H9 (cell line): ENCODE data around the gene DHX58. TPM values are rescaled to one million over a fixed set of nuclear protein-coding genes. Genes with fewer than 3 reads are reported as not detected.

Experiments
- DNase-seq: peaks from one replicate; pipeline ENCODE4 v3.0.0-alpha.2; 2017
- H2AFZ ChIP-seq: one replicate; pipeline ENCODE4 v1.6.1; 2013; ENCODE audit warnings: mild to moderate bottlenecking, low read length, control low read depth, moderate library complexity
- H2AK5ac ChIP-seq: 2 replicates; pipeline ENCODE4 v1.6.1; 2013; ENCODE audit warnings: low read length, control low read depth, mixed read lengths; ENCODE audit not compliant: insufficient read length
- H2BK120ac ChIP-seq: one replicate; pipeline ENCODE4 v1.6.1; 2013; ENCODE audit warnings: low read depth, mild to moderate bottlenecking, low read length, control low read depth, inconsistent platforms; ENCODE audit not compliant: poor library complexity, severe bottlenecking
- H2BK12ac ChIP-seq: 2 replicates; pipeline ENCODE4 v1.6.1; 2013; ENCODE audit warnings: low read length, control low read depth, mixed read lengths, low read depth; ENCODE audit not compliant: insufficient read length
- H2BK15ac ChIP-seq: 2 replicates; pipeline ENCODE4 v1.6.1; 2013; ENCODE audit warnings: low read depth, low read length, control low read depth
- H2BK20ac ChIP-seq: one replicate; pipeline ENCODE4 v1.6.1; 2013; ENCODE audit warnings: low read depth, mild to moderate bottlenecking, low read length, control low read depth, inconsistent platforms; ENCODE audit not compliant: poor library complexity, severe bottlenecking
- H2BK5ac ChIP-seq: 2 replicates; pipeline ENCODE4 v1.6.1; 2013; ENCODE audit warnings: low read length, control low read depth, mixed read lengths; ENCODE audit not compliant: insufficient read length
- H3K14ac ChIP-seq: 2 replicates; pipeline ENCODE4 v1.6.1; 2013; ENCODE audit warnings: low read length, control low read depth; ENCODE audit not compliant: insufficient read depth
- H3K18ac ChIP-seq: 2 replicates; pipeline ENCODE4 v1.6.1; 2013; ENCODE audit warnings: low read depth, mild to moderate bottlenecking, mixed read lengths, low read length, control low read depth; ENCODE audit not compliant: insufficient read length
- H3K23ac ChIP-seq: 2 replicates; pipeline ENCODE4 v1.6.1; 2013; ENCODE audit warnings: low read length, control low read depth, mixed read lengths, low read depth; ENCODE audit not compliant: insufficient read length
- H3K23me2 ChIP-seq: 2 replicates; pipeline ENCODE4 v1.6.1; 2013; ENCODE audit warnings: low read depth, mild to moderate bottlenecking, mixed read lengths, low read length, control low read depth; ENCODE audit not compliant: insufficient read length, poor library complexity, severe bottlenecking
- H3K27ac ChIP-seq: 2 replicates; pipeline ENCODE4 v1.5.1; 2013; ENCODE audit warnings: low read length, control low read depth, mixed read lengths, low read depth; ENCODE audit not compliant: insufficient read length
- H3K27me3 ChIP-seq: 2 replicates; pipeline ENCODE4 v1.6.1; 2013; ENCODE audit warnings: low read length, control low read depth, inconsistent platforms; ENCODE audit not compliant: insufficient read depth
- H3K4ac ChIP-seq: 2 replicates; pipeline ENCODE4 v1.6.1; 2013; ENCODE audit warnings: low read depth, mild to moderate bottlenecking, control low read depth, inconsistent platforms, low read length, moderate library complexity
- H3K4me1 ChIP-seq: 2 replicates; pipeline ENCODE4 v1.6.1; 2013; ENCODE audit warnings: low read length, control low read depth, inconsistent platforms; ENCODE audit not compliant: insufficient read depth
- H3K4me2 ChIP-seq: 2 replicates; pipeline ENCODE4 v1.6.1; 2013; ENCODE audit warnings: low read length, control low read depth, mixed read lengths; ENCODE audit not compliant: insufficient read length, insufficient read depth
- H3K56ac ChIP-seq: 2 replicates; pipeline ENCODE4 v1.6.1; 2013; ENCODE audit warnings: low read depth, mild to moderate bottlenecking, mixed read lengths, low read length, control low read depth; ENCODE audit not compliant: insufficient read length
- H3K79me1 ChIP-seq: 2 replicates; pipeline ENCODE4 v1.6.1; 2013; ENCODE audit warnings: low read depth, mild to moderate bottlenecking, moderate library complexity, low read length, control low read depth, inconsistent platforms; ENCODE audit not compliant: insufficient read depth, poor library complexity, severe bottlenecking
- H3K79me2 ChIP-seq: 2 replicates; pipeline ENCODE4 v1.6.1; 2013; ENCODE audit warnings: low read length, control low read depth, inconsistent platforms; ENCODE audit not compliant: insufficient read depth
- H3K9ac ChIP-seq: 2 replicates; pipeline ENCODE4 v1.6.1; 2013; ENCODE audit warnings: low read length, control low read depth, mixed read lengths; ENCODE audit not compliant: insufficient read length; ENCODE audit errors: extremely low read depth
- H3K9me3 ChIP-seq: one replicate; pipeline ENCODE4 v1.6.1; 2013; ENCODE audit warnings: low read depth, low read length, inconsistent platforms; ENCODE audit not compliant: control insufficient read depth
- H3T11ph ChIP-seq: one replicate; pipeline ENCODE4 v1.6.1; 2013; ENCODE audit warnings: mild to moderate bottlenecking, low read length, control low read depth, inconsistent platforms
- H4K20me1 ChIP-seq: one replicate; pipeline ENCODE4 v1.6.1; 2013; ENCODE audit not compliant: control insufficient read depth, insufficient read length, insufficient read depth
- H4K5ac ChIP-seq: 2 replicates; pipeline ENCODE4 v1.6.1; 2013; ENCODE audit warnings: low read depth, mild to moderate bottlenecking, mixed read lengths, low read length, control low read depth; ENCODE audit not compliant: insufficient read length
- H4K8ac ChIP-seq: replicated peaks from 2 replicates; pipeline ENCODE4 v1.6.1; 2013; ENCODE audit warnings: low read length, control low read depth, mixed read lengths, low read depth; ENCODE audit not compliant: insufficient read length
- H4K91ac ChIP-seq: 2 replicates; pipeline ENCODE4 v1.6.1; 2013; ENCODE audit warnings: low read depth, mild to moderate bottlenecking, moderate library complexity, mixed read lengths, low read length, control low read depth; ENCODE audit not compliant: insufficient read length
- H3K27ac Mint-ChIP-seq, 3 experiments: 2 replicates in 2 of 3; 3 replicates in 1 of 3; pipeline ENCODE4 v1.8.0; 2020 to 2021; ENCODE audit warnings: mixed read lengths in 3 of 3, mild to moderate bottlenecking in 1 of 3, moderate library complexity in 1 of 3
- H3K27me3 Mint-ChIP-seq: 2 replicates; pipeline ENCODE4 v1.8.0; 2021; ENCODE audit warnings: low read depth, mild to moderate bottlenecking, moderate library complexity, mixed read lengths
- H3K36me3 Mint-ChIP-seq, 3 experiments: 2 replicates in 2 of 3; 3 replicates in 1 of 3; pipeline ENCODE4 v1.8.0; 2020 to 2021; ENCODE audit warnings: low read depth in 3 of 3, mixed read lengths in 3 of 3; ENCODE audit not compliant: insufficient read depth in 1 of 3
- H3K4me1 Mint-ChIP-seq, 2 experiments: 2 replicates each; pipeline ENCODE4 v1.8.0; 2020; ENCODE audit warnings: mixed read lengths in 2 of 2
- H3K4me3 Mint-ChIP-seq, 2 experiments: 2 replicates in 1 of 2; 3 replicates in 1 of 2; pipeline ENCODE4 v1.8.0; 2020 to 2021; ENCODE audit warnings: mild to moderate bottlenecking in 2 of 2, mixed read lengths in 2 of 2, moderate library complexity in 1 of 2
- H3K9me3 Mint-ChIP-seq, 2 experiments: 2 replicates in 1 of 2; 3 replicates in 1 of 2; pipeline ENCODE4 v1.8.0; 2020; ENCODE audit warnings: mild to moderate bottlenecking in 2 of 2, mixed read lengths in 2 of 2, moderate library complexity in 1 of 2
- WGBS: extraction: QIAGEN DNeasy Blood & Tissue Kit; methylation state at CpG from one replicate; pipeline ENCODE4 v1.1.7; 2013; ENCODE audit warnings: missing lambda C conversion rate, low lambda C conversion rate, mixed read lengths; ENCODE audit not compliant: insufficient read length; ENCODE audit errors: extremely low coverage; 5-methylcytosine and 5-hydroxymethylcytosine counted together
- total RNA-seq: library from RNA; stranded (reverse); gene quantifications from 2 replicates; pipeline ENCODE4 v1.2.1, GENCODE V29; 2021
- TF ChIP-seq, protein P1 (sequence below): fragments of 200-600 bp; sonication (generic); conservative IDR thresholded peaks from 3 replicates; pipeline ENCODE4 v1.8.0; 2021; ENCODE audit warnings: antibody characterized with exemption, mild to moderate bottlenecking

The DHX58 gene
- total RNA-seq, 1 experiment from 2014 or later, result 3.9 TPM

DNA sequence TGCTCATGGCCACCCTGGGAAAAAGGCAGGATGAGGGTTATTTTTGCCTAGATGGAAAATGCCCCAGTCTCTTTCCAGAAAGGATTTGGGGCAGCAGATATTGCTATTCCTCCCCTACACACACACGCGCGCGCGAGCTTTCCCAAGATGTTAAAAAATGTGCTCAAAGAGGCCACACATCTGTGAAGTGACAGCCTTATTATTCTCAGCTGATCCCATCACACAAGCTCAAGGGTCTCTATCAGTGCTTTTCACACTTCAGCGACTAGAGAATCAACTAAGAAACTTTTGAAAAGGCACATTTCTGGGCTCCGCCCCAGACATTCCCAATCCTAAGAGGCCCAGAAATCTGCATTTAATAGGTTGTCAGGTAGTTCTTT lies 48.0 kb upstream of the DHX58 start:
- peaks cover 1% of the 10 kb centered on the region; the same call in 1 of the 2 replicates for H3K27me3 Mint-ChIP-seq
- no peak overlapping the region for H2BK15ac ChIP-seq
- no peak overlapping the region for H3K23ac ChIP-seq
- WGBS, result no CpG with 5 or more reads among the region's 7 CpGs
- H3K23me2 ChIP-seq, result peaks cover 4% of the 10 kb centered on the region
- no peak overlapping the region for H3K18ac ChIP-seq
- H3T11ph ChIP-seq, result no peak overlapping the region
- no peaks in the 10 kb centered on the region for H3K9me3 Mint-ChIP-seq
- no peak overlapping the region for H4K8ac ChIP-seq
- no peak overlapping the region for H2BK120ac ChIP-seq
- H3K9me3 ChIP-seq, result no peaks in the 10 kb centered on the region
- no peak overlapping the region for H3K56ac ChIP-seq
- H2BK20ac ChIP-seq, result no peak overlapping the region
- TF ChIP-seq, protein P1, sequence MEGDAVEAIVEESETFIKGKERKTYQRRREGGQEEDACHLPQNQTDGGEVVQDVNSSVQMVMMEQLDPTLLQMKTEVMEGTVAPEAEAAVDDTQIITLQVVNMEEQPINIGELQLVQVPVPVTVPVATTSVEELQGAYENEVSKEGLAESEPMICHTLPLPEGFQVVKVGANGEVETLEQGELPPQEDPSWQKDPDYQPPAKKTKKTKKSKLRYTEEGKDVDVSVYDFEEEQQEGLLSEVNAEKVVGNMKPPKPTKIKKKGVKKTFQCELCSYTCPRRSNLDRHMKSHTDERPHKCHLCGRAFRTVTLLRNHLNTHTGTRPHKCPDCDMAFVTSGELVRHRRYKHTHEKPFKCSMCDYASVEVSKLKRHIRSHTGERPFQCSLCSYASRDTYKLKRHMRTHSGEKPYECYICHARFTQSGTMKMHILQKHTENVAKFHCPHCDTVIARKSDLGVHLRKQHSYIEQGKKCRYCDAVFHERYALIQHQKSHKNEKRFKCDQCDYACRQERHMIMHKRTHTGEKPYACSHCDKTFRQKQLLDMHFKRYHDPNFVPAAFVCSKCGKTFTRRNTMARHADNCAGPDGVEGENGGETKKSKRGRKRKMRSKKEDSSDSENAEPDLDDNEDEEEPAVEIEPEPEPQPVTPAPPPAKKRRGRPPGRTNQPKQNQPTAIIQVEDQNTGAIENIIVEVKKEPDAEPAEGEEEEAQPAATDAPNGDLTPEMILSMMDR, result no peak
- H3K4me1 ChIP-seq, result no peaks in the 10 kb centered on the region
- H3K14ac ChIP-seq, result no peak overlapping the region
- no peaks in the 10 kb centered on the region for H3K27me3 ChIP-seq
- H3K79me1 ChIP-seq, result no peaks in the 10 kb centered on the region
- peaks cover 12 to 17% of the 10 kb centered on the region in 2 experiments for H3K4me1 Mint-ChIP-seq
- no peak overlapping the region for H3K4me2 ChIP-seq
- H3K79me2 ChIP-seq, result no peaks in the 10 kb centered on the region
- no peak overlapping the region for H3K9ac ChIP-seq
- no peak overlapping the region for H4K5ac ChIP-seq
- no peaks in the 10 kb centered on the region for H3K36me3 Mint-ChIP-seq
- DNase-seq, result no peak
- no peak overlapping the region for H2AFZ ChIP-seq
- no peak overlapping the region for H2BK5ac ChIP-seq
- H4K20me1 ChIP-seq, result no peaks in the 10 kb centered on the region
- no peak overlapping the region for H3K4me3 Mint-ChIP-seq
- no peak overlapping the region for H4K91ac ChIP-seq
- no peak overlapping the region for H2BK12ac ChIP-seq
- H3K27ac Mint-ChIP-seq, result no peak overlapping the region
- H2AK5ac ChIP-seq, result no peak overlapping the region
- no peak overlapping the region for H3K27ac ChIP-seq
- no peak overlapping the region for H3K4ac ChIP-seq
